Endometrium (tissue), 2 donors: ENCODE data around the gene ARMC6.

ENCODE experiments used
- FAIRE-seq: peaks from 2 replicates; lab custom pipeline; 2012; peaks lifted over from hg19 to GRCh38; lab: Jason Lieb, UNC
- donor health status: control.
- donor health status: control.

The ARMC6 gene

GRCh38 chr19:19055701-19056100 lies 22.3 kb downstream of the ARMC6 start:
- FAIRE-seq: no peak

- no peak for FAIRE-seq
Observed at GRCh38 chr19:19056636-19057275, 23.4 kb downstream of the ARMC6 start.

GRCh38 chr19:19057317-19057716 lies 23.9 kb downstream of the ARMC6 start:
- FAIRE-seq: no peak

GRCh38 chr19:19057720-19058119 lies 24.3 kb downstream of the ARMC6 start:
- FAIRE-seq: no peak

- no peak for FAIRE-seq
Observed at GRCh38 chr19:19059018-19059836, 25.8 kb downstream of the ARMC6 start.

- FAIRE-seq: no peak
Observed at GRCh38 chr19:19059837-19060611, 26.6 kb downstream of the ARMC6 start.

- no peak for FAIRE-seq
Observed at GRCh38 chr19:19061506-19061905, 28.1 kb downstream of the ARMC6 start.

GRCh38 chr19:19062454-19063182 lies 29.2 kb downstream of the ARMC6 start:
- no peak for FAIRE-seq

GRCh38 chr19:19063183-19064097 lies 30.0 kb downstream of the ARMC6 start, which contains the start of gene SLC25A42:
TSS of gene SLC25A42 (plus strand) at chr19:19063994. CDS start at chr19:19096125, 32,131 bp downstream.
- FAIRE-seq: peak; percentile 97

- no peak for FAIRE-seq
Observed at GRCh38 chr19:19064098-19064722, 30.8 kb downstream of the ARMC6 start.

GRCh38 chr19:19064811-19065745 lies 31.7 kb downstream of the ARMC6 start:
- no peak for FAIRE-seq

GRCh38 chr19:19067276-19068072 lies 34.1 kb downstream of the ARMC6 start:
- FAIRE-seq: no peak

GRCh38 chr19:19068659-19069654 lies 35.6 kb downstream of the ARMC6 start:
- no peak for FAIRE-seq

GRCh38 chr19:19071897-19072296 lies 38.5 kb downstream of the ARMC6 start:
- no peak for FAIRE-seq

GRCh38 chr19:19074196-19074882 lies 40.9 kb downstream of the ARMC6 start:
- FAIRE-seq: no peak

GRCh38 chr19:19075126-19075525 lies 41.7 kb downstream of the ARMC6 start:
- FAIRE-seq: no peak

- no peak for FAIRE-seq
Observed at GRCh38 chr19:19076476-19076875, 43.1 kb downstream of the ARMC6 start.
